Measurements from ENCODE around the gene PCNX2. TPM values are rescaled to one million over a fixed set of nuclear protein-coding genes. Genes with fewer than 3 reads are reported as not detected.
"Not testable (repeated sequence)": the region's sequence is repeated elsewhere in the genome, so short reads cannot be mapped to it uniquely, and the experiment has no call there.

PCNX2 gene
- total RNA-seq, 1 experiment from 2014 or later: 63.4 TPM

DNA sequence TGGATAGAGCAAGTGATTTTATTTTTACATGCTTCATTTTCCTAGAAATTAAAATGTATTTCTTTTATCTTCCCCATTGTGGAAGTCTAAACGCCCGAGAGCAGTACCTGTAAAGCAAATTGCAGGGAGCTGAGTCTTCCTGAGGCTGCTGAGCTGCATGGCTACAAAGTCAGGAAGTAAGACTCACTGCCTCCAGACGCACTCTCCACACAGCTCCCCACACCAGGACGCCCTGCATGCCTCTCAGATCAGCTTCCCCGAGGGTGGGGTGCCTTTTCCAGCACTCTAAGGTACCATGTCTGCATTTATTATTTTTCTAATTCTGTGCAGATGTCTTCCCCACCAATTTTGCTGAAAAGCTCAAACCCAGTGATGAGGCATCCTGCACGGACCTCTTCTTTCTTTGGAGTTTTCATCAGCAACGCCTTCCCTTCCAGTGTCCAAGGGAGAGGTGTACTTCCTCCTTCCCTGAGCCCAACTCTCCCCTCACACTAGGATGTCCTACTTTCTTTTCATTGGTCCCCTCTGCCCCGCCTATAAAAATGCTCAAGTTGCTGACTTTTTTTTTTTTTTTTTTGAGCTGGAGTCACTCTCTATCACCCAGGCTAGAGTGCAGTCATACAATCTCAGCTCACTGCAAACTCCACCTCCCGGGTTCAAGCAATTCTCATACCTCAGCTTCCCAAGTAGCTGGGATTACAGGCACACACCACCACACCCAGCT lies 114.7 kb downstream of the PCNX2 start:
- Mint-ChIP-seq H3K27ac (ENCODE audit: unreplicated experiment) (no peak overlapping the region), H3K36me3 (ENCODE audit: insufficient read depth, unreplicated experiment) (peaks cover 9% of the 10 kb centered on the region), H3K9me3 (ENCODE audit: low read depth, unreplicated experiment) (peaks cover 2% of the 10 kb centered on the region), H3K4me3 (ENCODE audit: low read depth, unreplicated experiment) (no peak overlapping the region), H3K4me1 (ENCODE audit: low read depth, unreplicated experiment) (no peaks in the 10 kb centered on the region), H3K27me3 (ENCODE audit: unreplicated experiment) (no peaks in the 10 kb centered on the region)
- intact Hi-C loops (cut with micrococcal nuclease; ENCODE audit: unreplicated experiment): no loop called here
- TF ChIP-seq, protein P1, sequence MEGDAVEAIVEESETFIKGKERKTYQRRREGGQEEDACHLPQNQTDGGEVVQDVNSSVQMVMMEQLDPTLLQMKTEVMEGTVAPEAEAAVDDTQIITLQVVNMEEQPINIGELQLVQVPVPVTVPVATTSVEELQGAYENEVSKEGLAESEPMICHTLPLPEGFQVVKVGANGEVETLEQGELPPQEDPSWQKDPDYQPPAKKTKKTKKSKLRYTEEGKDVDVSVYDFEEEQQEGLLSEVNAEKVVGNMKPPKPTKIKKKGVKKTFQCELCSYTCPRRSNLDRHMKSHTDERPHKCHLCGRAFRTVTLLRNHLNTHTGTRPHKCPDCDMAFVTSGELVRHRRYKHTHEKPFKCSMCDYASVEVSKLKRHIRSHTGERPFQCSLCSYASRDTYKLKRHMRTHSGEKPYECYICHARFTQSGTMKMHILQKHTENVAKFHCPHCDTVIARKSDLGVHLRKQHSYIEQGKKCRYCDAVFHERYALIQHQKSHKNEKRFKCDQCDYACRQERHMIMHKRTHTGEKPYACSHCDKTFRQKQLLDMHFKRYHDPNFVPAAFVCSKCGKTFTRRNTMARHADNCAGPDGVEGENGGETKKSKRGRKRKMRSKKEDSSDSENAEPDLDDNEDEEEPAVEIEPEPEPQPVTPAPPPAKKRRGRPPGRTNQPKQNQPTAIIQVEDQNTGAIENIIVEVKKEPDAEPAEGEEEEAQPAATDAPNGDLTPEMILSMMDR (IDR thresholded peaks at IDR 0.05; ENCODE audit: unreplicated experiment): no peak
- CTCF ChIA-PET: interaction anchor here (0.6 to 0.7 kb wide), 2 partner anchors 345 to 1646 kb away, joined by 3 read pairs; no protein-coding TSS in a partner anchor
- no TSS peak for BruUV-seq (replicated peaks)
- DNase-seq: no peak

DNA sequence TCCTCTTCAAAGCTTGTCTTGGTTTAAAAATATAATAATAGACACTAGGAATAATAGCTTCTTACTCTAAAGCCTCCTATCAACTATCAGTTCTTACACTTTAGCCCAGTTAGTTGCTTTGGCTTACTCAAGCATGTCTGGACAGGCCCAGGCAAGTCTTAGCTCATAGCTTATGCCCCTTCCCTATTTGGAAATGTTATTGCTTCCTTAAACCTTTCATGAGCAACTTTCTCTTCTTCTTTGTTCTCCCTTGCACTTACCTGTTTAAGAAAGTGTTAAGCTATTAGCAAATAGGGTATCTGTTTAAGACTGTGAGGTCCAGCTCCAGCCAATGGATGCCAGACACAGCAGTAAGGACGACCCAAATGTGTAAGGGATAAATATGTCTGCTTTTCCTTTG lies 115.9 kb downstream of the PCNX2 start:
- H3K4me3 Mint-ChIP-seq (ENCODE audit: low read depth, unreplicated experiment); DNase-seq; H3K4me1 Mint-ChIP-seq (ENCODE audit: low read depth, unreplicated experiment); H3K36me3 Mint-ChIP-seq (ENCODE audit: insufficient read depth, unreplicated experiment); CTCF ChIA-PET; H3K27me3 Mint-ChIP-seq (ENCODE audit: unreplicated experiment); intact Hi-C loops (cut with micrococcal nuclease; ENCODE audit: unreplicated experiment); H3K27ac Mint-ChIP-seq (ENCODE audit: unreplicated experiment); BruUV-seq (replicated peaks); H3K9me3 Mint-ChIP-seq (ENCODE audit: low read depth, unreplicated experiment): not testable (repeated sequence)

DNA sequence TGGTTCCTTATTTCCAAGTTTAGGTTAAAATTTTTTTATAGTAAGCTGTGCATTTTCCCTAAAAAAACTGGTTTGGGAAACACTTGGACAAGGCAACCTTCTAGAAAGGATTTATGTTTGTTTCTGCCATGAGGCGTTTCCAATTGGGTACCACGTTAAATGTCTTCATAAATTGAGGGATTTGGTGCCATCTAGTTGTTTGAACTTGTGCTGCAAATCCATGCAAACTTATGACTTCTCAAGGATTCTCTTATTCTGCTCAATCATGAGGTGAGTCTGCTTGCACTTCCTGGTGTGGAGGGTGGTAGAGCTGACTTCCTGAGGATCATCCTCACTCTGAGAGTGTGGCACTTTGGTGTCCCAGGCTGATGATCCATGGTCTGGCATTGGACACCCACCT lies 123.3 kb downstream of the PCNX2 start:
- intact Hi-C loops (cut with micrococcal nuclease; ENCODE audit: unreplicated experiment): loop anchor here (2.0 to 5.0 kb wide), 2 partner anchors 60 to 541 kb away; partner anchors contain the start of gene SIPA1L2
- no TSS peak for BruUV-seq (replicated peaks)
- CTCF ChIA-PET: no interaction called here
- Mint-ChIP-seq H3K4me1 (ENCODE audit: low read depth, unreplicated experiment) (no peaks in the 10 kb centered on the region), H3K27ac (ENCODE audit: unreplicated experiment) (no peak overlapping the region), H3K4me3 (ENCODE audit: low read depth, unreplicated experiment) (no peak overlapping the region), H3K27me3 (ENCODE audit: unreplicated experiment) (no peaks in the 10 kb centered on the region), H3K36me3 (ENCODE audit: insufficient read depth, unreplicated experiment) (peaks cover 17% of the 10 kb centered on the region), H3K9me3 (ENCODE audit: low read depth, unreplicated experiment) (peaks cover under 1% of the 10 kb centered on the region)
- no peak for DNase-seq
- TF ChIP-seq, protein P1 (IDR thresholded peaks at IDR 0.05; ENCODE audit: unreplicated experiment): no peak

DNA sequence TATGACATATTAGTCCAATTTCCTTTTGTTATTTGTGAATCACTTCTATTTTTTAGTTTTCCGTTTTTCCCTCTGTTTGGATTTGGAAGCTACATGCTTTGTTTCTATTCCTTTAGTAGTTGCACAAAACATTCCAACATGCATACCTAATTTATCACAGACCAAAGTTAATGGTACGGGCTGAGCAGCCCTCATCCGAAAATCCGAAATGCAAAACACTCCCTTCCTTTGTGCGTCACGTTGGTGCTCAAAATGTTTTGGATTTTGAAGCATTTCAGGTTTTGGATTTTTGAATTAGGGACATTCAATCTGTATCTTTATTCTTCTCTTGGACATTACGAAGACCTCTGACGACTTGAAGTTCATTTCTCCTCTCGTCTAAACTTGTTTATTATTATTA lies 124.8 kb downstream of the PCNX2 start:
- no TSS peak for BruUV-seq (replicated peaks)
- no peaks in the 10 kb centered on the region for H3K9me3 Mint-ChIP-seq (ENCODE audit: low read depth, unreplicated experiment)
- intact Hi-C loops (cut with micrococcal nuclease; ENCODE audit: unreplicated experiment): loop anchor here (5.0 kb wide), 1 partner anchor 58 kb away; no protein-coding TSS in a partner anchor
- peaks cover 17% of the 10 kb centered on the region for H3K36me3 Mint-ChIP-seq (ENCODE audit: insufficient read depth, unreplicated experiment)
- H3K27ac Mint-ChIP-seq (ENCODE audit: unreplicated experiment): no peak overlapping the region
- H3K4me3 Mint-ChIP-seq (ENCODE audit: low read depth, unreplicated experiment): no peak overlapping the region
- TF ChIP-seq, protein P1 (IDR thresholded peaks at IDR 0.05; ENCODE audit: unreplicated experiment): no peak
- CTCF ChIA-PET: no interaction called here
- no peak for DNase-seq
- no peaks in the 10 kb centered on the region for H3K4me1 Mint-ChIP-seq (ENCODE audit: low read depth, unreplicated experiment)
- H3K27me3 Mint-ChIP-seq (ENCODE audit: unreplicated experiment): no peaks in the 10 kb centered on the region

DNA sequence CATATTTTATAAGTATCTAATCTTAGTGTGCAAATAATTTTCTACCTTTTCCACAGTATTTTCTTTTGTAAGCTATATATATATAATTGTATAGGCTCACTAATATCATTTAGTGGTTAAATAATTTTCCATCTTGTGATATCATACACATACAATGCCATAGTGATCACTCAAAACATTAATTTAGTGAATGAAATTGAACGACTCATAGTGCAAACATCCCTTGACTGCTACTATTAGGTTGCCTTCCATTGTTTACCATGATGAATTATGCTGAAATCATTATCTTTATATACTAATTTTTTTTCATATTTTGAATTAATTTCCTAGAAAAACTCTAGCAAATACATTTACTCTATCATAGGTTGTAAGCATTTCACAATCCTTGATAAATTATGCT lies 127.1 kb downstream of the PCNX2 start:
- TF ChIP-seq, protein P1 (IDR thresholded peaks at IDR 0.05; ENCODE audit: unreplicated experiment): no peak
- Mint-ChIP-seq H3K4me1 (ENCODE audit: low read depth, unreplicated experiment) (no peaks in the 10 kb centered on the region), H3K36me3 (ENCODE audit: insufficient read depth, unreplicated experiment) (peaks cover 17% of the 10 kb centered on the region), H3K9me3 (ENCODE audit: low read depth, unreplicated experiment) (no peaks in the 10 kb centered on the region), H3K4me3 (ENCODE audit: low read depth, unreplicated experiment) (no peak overlapping the region), H3K27me3 (ENCODE audit: unreplicated experiment) (no peaks in the 10 kb centered on the region), H3K27ac (ENCODE audit: unreplicated experiment) (no peak overlapping the region)
- BruUV-seq (replicated peaks): no TSS peak
- intact Hi-C loops (cut with micrococcal nuclease; ENCODE audit: unreplicated experiment): no loop called here
- CTCF ChIA-PET: no interaction called here
- no peak for DNase-seq

All from Calu3 (cell line).